Measurements from ENCODE around the gene TTC33. TPM values are rescaled to one million over a fixed set of nuclear protein-coding genes. Genes with fewer than 3 reads are reported as not detected.

TTC33 gene
- total RNA-seq, 1 donor from 2014 or later, result 7.6 TPM

DNA sequence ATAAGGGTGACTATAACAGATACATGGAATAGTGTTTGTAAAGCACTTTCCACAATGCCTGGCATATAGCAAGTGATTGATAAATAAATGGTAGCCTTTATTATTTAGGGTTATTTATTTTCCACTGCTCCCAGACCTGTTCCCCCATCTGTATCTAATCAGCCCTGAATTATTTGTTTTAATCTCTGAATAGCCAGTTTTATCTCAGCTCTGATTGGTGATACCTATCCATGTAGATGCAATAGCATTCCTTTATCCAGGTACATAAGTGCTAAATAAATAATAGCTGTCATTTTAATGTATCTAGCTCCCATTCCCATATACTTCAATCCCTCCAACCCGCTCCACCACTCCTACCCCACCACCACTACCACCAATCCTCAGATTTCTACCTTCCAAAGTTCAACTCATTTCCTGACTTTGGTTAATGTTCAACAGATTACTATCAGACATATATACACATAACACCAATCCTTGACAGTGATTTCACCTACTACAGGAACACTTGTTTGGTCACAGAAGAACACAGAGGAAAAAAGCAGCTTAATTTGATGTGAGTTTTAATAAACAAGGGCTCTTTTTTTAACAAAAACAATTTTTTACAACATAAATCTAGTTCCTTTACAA is 28.4 kb upstream of the TTC33 start:
- no peak for TF ChIP-seq CTCF (conservative IDR thresholded peaks at IDR 0.05; ENCODE audit: low read depth, low read length)
- H3K4me3 ChIP-seq (ENCODE audit: low read depth, low read length), result no peak overlapping the region
- no peak for DNase-seq (ENCODE audit: low read depth)

- no peak overlapping the region for H3K4me3 ChIP-seq (ENCODE audit: low read depth, low read length)
- DNase-seq (ENCODE audit: low read depth), result no peak
Measured at GRCh38 chr5:40781843-40782409, 26.2 kb upstream of the TTC33 start.

DNA sequence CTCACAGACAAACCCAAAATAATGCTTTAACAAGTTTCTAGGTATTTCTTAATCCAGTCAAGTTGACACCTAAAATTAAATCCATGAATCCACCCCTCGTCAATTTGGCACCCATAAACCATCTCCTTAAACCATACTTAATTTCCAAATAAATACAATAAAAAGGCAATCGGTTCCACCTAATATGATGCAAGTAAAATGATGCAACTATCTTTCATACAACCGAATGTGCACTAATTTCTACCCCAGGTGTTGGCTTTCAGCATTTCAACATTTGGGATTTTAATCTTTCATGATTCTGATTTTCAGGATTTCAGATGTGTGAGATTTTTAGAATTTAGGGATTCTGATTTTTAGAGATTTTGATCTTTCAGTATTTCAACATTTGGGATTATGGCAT is 25.1 kb upstream of the TTC33 start:
- no peak for TF ChIP-seq CTCF (conservative IDR thresholded peaks at IDR 0.05; ENCODE audit: low read depth, low read length)
- H3K4me3 ChIP-seq (ENCODE audit: low read depth, low read length), result no peak overlapping the region
- DNase-seq (ENCODE audit: low read depth), result no peak

More at GRCh38 chr5:40781843-40782409, 26.2 kb upstream of the TTC33 start:
- TF ChIP-seq CTCF (conservative IDR thresholded peaks at IDR 0.05; ENCODE audit: low read depth, low read length), result no peak

DNA sequence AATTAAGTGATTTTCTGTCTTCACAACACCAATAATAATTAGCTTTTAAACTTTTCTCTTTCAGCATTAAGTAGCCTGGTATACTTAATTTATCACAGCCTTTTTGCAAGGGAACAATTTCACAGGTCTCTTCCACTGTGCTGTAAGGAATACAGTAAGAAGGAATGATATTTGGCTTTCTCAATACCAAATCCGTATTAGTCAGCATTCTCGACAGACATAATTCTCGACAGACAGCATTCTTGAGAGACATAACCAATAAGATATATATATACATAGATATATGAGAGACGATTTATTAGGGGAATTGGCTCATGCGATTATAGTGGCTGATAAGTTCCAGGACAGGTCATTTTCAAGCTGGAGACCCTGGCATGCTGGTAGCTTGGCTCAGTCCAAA is 24.4 kb upstream of the TTC33 start:
- TF ChIP-seq CTCF (conservative IDR thresholded peaks at IDR 0.05; ENCODE audit: low read depth, low read length), result no peak
- no peak for DNase-seq (ENCODE audit: low read depth)
- no peak overlapping the region for H3K4me3 ChIP-seq (ENCODE audit: low read depth, low read length)

- no peak overlapping the region for H3K4me3 ChIP-seq (ENCODE audit: low read depth, low read length)
Measured at GRCh38 chr5:40779561-40779960, 23.8 kb upstream of the TTC33 start.

DNA sequence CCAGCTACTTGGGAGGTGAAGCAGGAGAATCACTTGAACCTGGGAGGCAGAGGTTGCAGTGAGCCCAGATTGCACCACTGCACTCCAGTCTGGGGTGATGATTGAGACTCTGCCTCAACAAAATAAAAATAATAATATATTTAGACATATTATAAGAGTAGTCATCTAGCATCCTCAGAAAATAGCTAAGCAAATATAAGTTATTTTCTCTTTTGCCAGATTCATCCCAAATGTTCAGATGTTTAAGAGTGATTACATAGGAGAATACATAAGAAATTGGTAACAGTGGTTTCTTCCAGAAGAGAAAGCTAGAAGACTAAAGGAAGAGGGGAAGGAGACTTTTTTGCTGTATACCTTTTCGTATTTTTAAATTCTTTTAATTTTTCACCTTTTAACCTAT is 22.4 kb upstream of the TTC33 start:
- H3K4me3 ChIP-seq (ENCODE audit: low read depth, low read length), result no peak overlapping the region
- DNase-seq (ENCODE audit: low read depth), result no peak
- no peak for TF ChIP-seq CTCF (conservative IDR thresholded peaks at IDR 0.05; ENCODE audit: low read depth, low read length)

More at GRCh38 chr5:40779561-40779960, 23.8 kb upstream of the TTC33 start:
- no peak for DNase-seq (ENCODE audit: low read depth)
- no peak for TF ChIP-seq CTCF (conservative IDR thresholded peaks at IDR 0.05; ENCODE audit: low read depth, low read length)

DNA sequence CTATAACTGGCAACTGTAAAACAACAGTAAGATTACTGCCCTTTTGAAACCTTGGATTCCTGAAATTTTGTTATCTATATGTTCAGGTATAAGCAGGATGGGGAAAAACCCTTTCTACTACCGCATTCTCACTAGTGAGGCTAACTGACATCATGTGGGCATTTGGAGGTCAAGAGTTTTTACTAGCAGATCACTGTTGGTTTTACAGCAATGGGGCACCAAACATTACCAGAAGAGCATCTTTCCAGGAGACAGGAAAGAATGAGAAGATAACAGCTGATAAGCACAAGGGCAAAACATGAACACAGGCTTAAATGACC is 20.9 kb upstream of the TTC33 start:
- no peak for TF ChIP-seq CTCF (conservative IDR thresholded peaks at IDR 0.05; ENCODE audit: low read depth, low read length)
- no peak overlapping the region for H3K4me3 ChIP-seq (ENCODE audit: low read depth, low read length)
- no peak for DNase-seq (ENCODE audit: low read depth)
